WTC11 (cell line): ENCODE data around the gene ANXA8. TPM values are rescaled to one million over a fixed set of nuclear protein-coding genes. Genes with fewer than 3 reads are reported as not detected.

ENCODE experiments used
- ATAC-seq: fragments of 200-7000 bp; cut with Tn5 transposase; 2 replicates; pipeline ENCODE4 v1.10.0; 2021; ENCODE audit warnings: mild to moderate bottlenecking, moderate library complexity
- CTCF ChIA-PET: fragments of 300-600 bp; sonication (Branson Sonifier 250); formaldehyde crosslinking; loops from one replicate; lab custom pipeline; 2021; ENCODE audit warnings: antibody characterized with exemption; lab: Charles Lee
- POLR2A ChIA-PET: fragments of 350-600 bp; sonication (Branson Sonifier 250); formaldehyde crosslinking; loops from one replicate; lab custom pipeline; 2021; ENCODE audit warnings: antibody characterized with exemption; lab: Charles Lee
- DNase-seq: peaks from one replicate; pipeline ENCODE4 v3.0.0; 2021; ENCODE audit warnings: low spot score
- H3K27ac Mint-ChIP-seq: 2 replicates; pipeline ENCODE4 v1.8.0; 2021; ENCODE audit warnings: mixed read lengths
- H3K27me3 Mint-ChIP-seq: 2 replicates; pipeline ENCODE4 v1.8.0; 2021; ENCODE audit warnings: low read depth, mild to moderate bottlenecking, moderate library complexity, mixed read lengths
- H3K36me3 Mint-ChIP-seq: 2 replicates; pipeline ENCODE4 v1.8.0; 2021; ENCODE audit warnings: mixed read lengths
- H3K4me1 Mint-ChIP-seq: 2 replicates; pipeline ENCODE4 v1.8.0; 2022; ENCODE audit warnings: mixed read lengths
- H3K4me3 Mint-ChIP-seq: 2 replicates; pipeline ENCODE4 v1.8.0; 2021; ENCODE audit warnings: mild to moderate bottlenecking, moderate library complexity, mixed read lengths
- H3K9me3 Mint-ChIP-seq: 2 replicates; pipeline ENCODE4 v1.8.0; 2021; ENCODE audit warnings: mixed read lengths
- ARID4B ChIP-seq: sonication (generic); formaldehyde crosslinking; IDR thresholded peaks from 2 replicates; pipeline ENCODE4 v1.8.0; 2023; ENCODE audit warnings: missing genetic modification reagents, mild to moderate bottlenecking, borderline replicate concordance
- ATF2 ChIP-seq: sonication (generic); formaldehyde crosslinking; IDR thresholded peaks from 2 replicates; pipeline ENCODE4 v1.8.1; 2022; ENCODE audit warnings: low read depth, missing genetic modification reagents, borderline replicate concordance
- CBFB ChIP-seq: sonication (generic); formaldehyde crosslinking; IDR thresholded peaks from 2 replicates; pipeline ENCODE4 v1.8.1; 2022; ENCODE audit warnings: mild to moderate bottlenecking, low read depth, missing genetic modification reagents
- CREB1 ChIP-seq: sonication (generic); formaldehyde crosslinking; IDR thresholded peaks from 2 replicates; pipeline ENCODE4 v1.8.0; 2023; ENCODE audit warnings: mild to moderate bottlenecking, missing genetic modification reagents
- CREM ChIP-seq: sonication (generic); formaldehyde crosslinking; IDR thresholded peaks from 2 replicates; pipeline ENCODE4 v1.8.1; 2022; ENCODE audit warnings: mild to moderate bottlenecking, missing genetic modification reagents, moderate library complexity
- EMX1 ChIP-seq: fragments of 250-450 bp; sonication (Bioruptor Pico); IDR thresholded peaks from 2 replicates; pipeline ENCODE4 v1.8.0; 2021; ENCODE audit warnings: mild to moderate bottlenecking
- FOXK1 ChIP-seq: sonication (generic); formaldehyde crosslinking; IDR thresholded peaks from 2 replicates; pipeline ENCODE4 v1.8.0; 2022; ENCODE audit warnings: mild to moderate bottlenecking, moderate library complexity, missing genetic modification reagents
- ZBTB21 ChIP-seq: sonication (generic); formaldehyde crosslinking; IDR thresholded peaks from 2 replicates; pipeline ENCODE4 v1.8.1; 2023; ENCODE audit warnings: mild to moderate bottlenecking, missing genetic modification reagents, borderline replicate concordance
- ZNF423 ChIP-seq: fragments of 250-450 bp; sonication (Bioruptor Pico); IDR thresholded peaks from 2 replicates; pipeline ENCODE4 v2.1.2; 2022; ENCODE audit warnings: mild to moderate bottlenecking, moderate library complexity
- ZNF425 ChIP-seq: fragments of 250-450 bp; sonication (Bioruptor Pico); conservative IDR thresholded peaks from 2 replicates; pipeline ENCODE4 v1.9.0; 2021; ENCODE audit warnings: mild to moderate bottlenecking
- ZNF512 ChIP-seq: sonication (generic); formaldehyde crosslinking; IDR thresholded peaks from 2 replicates; pipeline ENCODE4 v1.8.1; 2022; ENCODE audit warnings: missing genetic modification reagents, borderline replicate concordance
- total RNA-seq: library from RNA; stranded (reverse); gene quantifications from 3 replicates; pipeline ENCODE4 v1.2.3, GENCODE V29; 2021
- TF ChIP-seq, protein P1 (sequence below): sonication (generic); formaldehyde crosslinking; IDR thresholded peaks from 2 replicates; pipeline ENCODE4 v1.8.1; 2023; ENCODE audit warnings: mild to moderate bottlenecking, missing genetic modification reagents
- TF ChIP-seq, protein P2 (sequence below): fragments of 250-450 bp; sonication (Bioruptor Pico); IDR thresholded peaks from 2 replicates; pipeline ENCODE4 v1.8.0; 2021; ENCODE audit warnings: mild to moderate bottlenecking
- TF ChIP-seq, protein P3 (sequence below): sonication (generic); formaldehyde crosslinking; IDR thresholded peaks from 2 replicates; pipeline ENCODE4 v1.8.1; 2022; ENCODE audit warnings: low read depth, mild to moderate bottlenecking, moderate library complexity, missing genetic modification reagents, borderline replicate concordance

Gene ANXA8
- total RNA-seq, 1 experiment from 2014 or later = 0.20 TPM

- no peaks in the 10 kb centered on the region for H3K36me3 Mint-ChIP-seq
- TF ChIP-seq EMX1 (CRISPR knock-in tag) (no peak), ATF2 (CRISPR knock-in tag) (no peak), ZBTB21 (no peak), ZNF425 (no peak), ZNF512 (CRISPR knock-in tag) (no peak), FOXK1 (CRISPR knock-in tag) (no peak), CREB1 (CRISPR knock-in tag) (no peak), ARID4B (CRISPR knock-in tag) (no peak), ZNF423 (no peak), CREM (CRISPR knock-in tag) (no peak), CBFB (no peak)
- TF ChIP-seq, protein P1, sequence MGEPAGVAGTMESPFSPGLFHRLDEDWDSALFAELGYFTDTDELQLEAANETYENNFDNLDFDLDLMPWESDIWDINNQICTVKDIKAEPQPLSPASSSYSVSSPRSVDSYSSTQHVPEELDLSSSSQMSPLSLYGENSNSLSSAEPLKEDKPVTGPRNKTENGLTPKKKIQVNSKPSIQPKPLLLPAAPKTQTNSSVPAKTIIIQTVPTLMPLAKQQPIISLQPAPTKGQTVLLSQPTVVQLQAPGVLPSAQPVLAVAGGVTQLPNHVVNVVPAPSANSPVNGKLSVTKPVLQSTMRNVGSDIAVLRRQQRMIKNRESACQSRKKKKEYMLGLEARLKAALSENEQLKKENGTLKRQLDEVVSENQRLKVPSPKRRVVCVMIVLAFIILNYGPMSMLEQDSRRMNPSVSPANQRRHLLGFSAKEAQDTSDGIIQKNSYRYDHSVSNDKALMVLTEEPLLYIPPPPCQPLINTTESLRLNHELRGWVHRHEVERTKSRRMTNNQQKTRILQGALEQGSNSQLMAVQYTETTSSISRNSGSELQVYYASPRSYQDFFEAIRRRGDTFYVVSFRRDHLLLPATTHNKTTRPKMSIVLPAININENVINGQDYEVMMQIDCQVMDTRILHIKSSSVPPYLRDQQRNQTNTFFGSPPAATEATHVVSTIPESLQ (CRISPR knock-in tag) = no peak
- TF ChIP-seq, protein P2, sequence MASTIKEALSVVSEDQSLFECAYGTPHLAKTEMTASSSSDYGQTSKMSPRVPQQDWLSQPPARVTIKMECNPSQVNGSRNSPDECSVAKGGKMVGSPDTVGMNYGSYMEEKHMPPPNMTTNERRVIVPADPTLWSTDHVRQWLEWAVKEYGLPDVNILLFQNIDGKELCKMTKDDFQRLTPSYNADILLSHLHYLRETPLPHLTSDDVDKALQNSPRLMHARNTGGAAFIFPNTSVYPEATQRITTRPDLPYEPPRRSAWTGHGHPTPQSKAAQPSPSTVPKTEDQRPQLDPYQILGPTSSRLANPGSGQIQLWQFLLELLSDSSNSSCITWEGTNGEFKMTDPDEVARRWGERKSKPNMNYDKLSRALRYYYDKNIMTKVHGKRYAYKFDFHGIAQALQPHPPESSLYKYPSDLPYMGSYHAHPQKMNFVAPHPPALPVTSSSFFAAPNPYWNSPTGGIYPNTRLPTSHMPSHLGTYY (CRISPR knock-in tag) = no peak
- TF ChIP-seq, protein P3, sequence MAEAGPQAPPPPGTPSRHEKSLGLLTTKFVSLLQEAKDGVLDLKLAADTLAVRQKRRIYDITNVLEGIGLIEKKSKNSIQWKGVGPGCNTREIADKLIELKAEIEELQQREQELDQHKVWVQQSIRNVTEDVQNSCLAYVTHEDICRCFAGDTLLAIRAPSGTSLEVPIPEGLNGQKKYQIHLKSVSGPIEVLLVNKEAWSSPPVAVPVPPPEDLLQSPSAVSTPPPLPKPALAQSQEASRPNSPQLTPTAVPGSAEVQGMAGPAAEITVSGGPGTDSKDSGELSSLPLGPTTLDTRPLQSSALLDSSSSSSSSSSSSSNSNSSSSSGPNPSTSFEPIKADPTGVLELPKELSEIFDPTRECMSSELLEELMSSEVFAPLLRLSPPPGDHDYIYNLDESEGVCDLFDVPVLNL (CRISPR knock-in tag) = no peak
- TF ChIP-seq, all 79 proteins: peak for 0
- H3K27me3 Mint-ChIP-seq = no peaks in the 10 kb centered on the region
- ChIA-PET CTCF (no interaction called here), POLR2A (no interaction called here)
- peak; percentile 51 for ATAC-seq
- no peak overlapping the region for H3K4me3 Mint-ChIP-seq
- peaks cover 19% of the 10 kb centered on the region for H3K4me1 Mint-ChIP-seq
- no peak overlapping the region for H3K27ac Mint-ChIP-seq
- DNase-seq = no peak
- peaks cover 5% of the 10 kb centered on the region for H3K9me3 Mint-ChIP-seq
Measured at GRCh38 chr10:47420305-47421056, 63.4 kb downstream of the ANXA8 start.
